ENCODE data around the gene STPG3. TPM values are rescaled to one million over a fixed set of nuclear protein-coding genes. Genes with fewer than 3 reads are reported as not detected.

The STPG3 gene
- total and polyA plus RNA-seq, 2 of the 13 experiments (the other 11 are each of a cell fraction or from before 2014, with no cell fraction given) = not detected

GRCh38 chr9:137250329-137251193, 525 bp upstream of the STPG3 start (continued):
- no peak for TF ChIP-seq LCORL (IDR thresholded peaks at IDR 0.05)
- TF ChIP-seq LCORL (CRISPR knock-in tag; IDR thresholded peaks at IDR 0.05) = 0 out of 2 replicates have a peak, but pooled peaks have one; percentile 66
- no peak for TF ChIP-seq GZF1 (CRISPR knock-in tag; IDR thresholded peaks at IDR 0.05)
- TF ChIP-seq ZBED4 (CRISPR knock-in tag; IDR thresholded peaks at IDR 0.05; ENCODE audit: borderline replicate concordance) = no peak
- TF ChIP-seq KMT2A (CRISPR knock-in tag; IDR thresholded peaks at IDR 0.05) = no peak
- TF ChIP-seq PAWR (CRISPR knock-in tag; IDR thresholded peaks at IDR 0.05; ENCODE audit: borderline replicate concordance) = no peak
- TF ChIP-seq SATB2 (CRISPR knock-in tag; IDR thresholded peaks at IDR 0.05) = no peak
- TF ChIP-seq ZNF317 (CRISPR knock-in tag; IDR thresholded peaks at IDR 0.05) = 0 out of 2 replicates have a peak, but pooled peaks have one; percentile 30
- TF ChIP-seq HMG20B (CRISPR knock-in tag; conservative IDR thresholded peaks at IDR 0.05) = no peak
- no peak for TF ChIP-seq ZUFSP (CRISPR knock-in tag; IDR thresholded peaks at IDR 0.05; ENCODE audit: borderline replicate concordance)
- no peak for TF ChIP-seq E2F1 (CRISPR knock-in tag; IDR thresholded peaks at IDR 0.05)
- TF ChIP-seq IRF9 (CRISPR knock-in tag; IDR thresholded peaks at IDR 0.05; ENCODE audit: borderline replicate concordance) = peak; percentile 52; the same call in 1 of the 2 replicates
- TF ChIP-seq ZFX (CRISPR knock-in tag; IDR thresholded peaks at IDR 0.05; ENCODE audit: low read depth) = peak; percentile 78
- TF ChIP-seq ZNF562 (CRISPR knock-in tag; IDR thresholded peaks at IDR 0.05; ENCODE audit: borderline replicate concordance) = no peak
- no peak for TF ChIP-seq ZNF768 (CRISPR knock-in tag; IDR thresholded peaks at IDR 0.05)
- no peak for TF ChIP-seq THAP8 (CRISPR knock-in tag; IDR thresholded peaks at IDR 0.05; ENCODE audit: borderline replicate concordance)
- TF ChIP-seq RARA (CRISPR knock-in tag; IDR thresholded peaks at IDR 0.05) = peak; percentile 45; the same call in 1 of the 2 replicates

Measured in HepG2 (cell line).